ENCODE results near the gene CDHR2.

DNA sequence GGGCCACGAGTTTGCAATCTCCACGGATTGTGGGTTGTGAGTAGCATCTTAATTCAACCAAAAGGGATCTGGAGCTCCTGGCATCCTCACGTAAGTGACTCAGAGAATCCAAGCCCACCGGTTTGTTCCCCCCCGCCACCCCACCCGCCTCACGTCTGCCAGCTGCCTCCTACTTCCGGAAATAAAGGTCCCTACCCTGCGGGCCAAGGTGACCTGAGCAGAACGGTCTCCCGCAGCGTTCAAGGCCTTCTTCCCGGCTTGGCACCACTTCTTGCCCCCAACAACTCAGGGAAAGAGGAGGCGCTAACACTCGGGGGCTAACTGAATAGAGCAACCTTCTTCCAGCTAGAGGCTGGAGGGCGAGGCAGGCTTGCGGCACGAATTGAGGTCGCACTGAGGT lies 69.6 kb downstream of the CDHR2 start:
- TF ChIP-seq ZNF274 (IDR thresholded peaks at IDR 0.05; ENCODE audit: low read depth, low read length), result no peak
- TF ChIP-seq SUZ12 (IDR thresholded peaks at IDR 0.05; ENCODE audit: extremely low read depth, insufficient read depth, insufficient read length), result no peak
- no peak for TF ChIP-seq YY1 (IDR thresholded peaks at IDR 0.05; ENCODE audit: insufficient read depth, insufficient read length)

Data from NT2/D1 (cell line).